ENCODE data around the gene SPTLC3.

- TF ChIP-seq, protein P1, sequence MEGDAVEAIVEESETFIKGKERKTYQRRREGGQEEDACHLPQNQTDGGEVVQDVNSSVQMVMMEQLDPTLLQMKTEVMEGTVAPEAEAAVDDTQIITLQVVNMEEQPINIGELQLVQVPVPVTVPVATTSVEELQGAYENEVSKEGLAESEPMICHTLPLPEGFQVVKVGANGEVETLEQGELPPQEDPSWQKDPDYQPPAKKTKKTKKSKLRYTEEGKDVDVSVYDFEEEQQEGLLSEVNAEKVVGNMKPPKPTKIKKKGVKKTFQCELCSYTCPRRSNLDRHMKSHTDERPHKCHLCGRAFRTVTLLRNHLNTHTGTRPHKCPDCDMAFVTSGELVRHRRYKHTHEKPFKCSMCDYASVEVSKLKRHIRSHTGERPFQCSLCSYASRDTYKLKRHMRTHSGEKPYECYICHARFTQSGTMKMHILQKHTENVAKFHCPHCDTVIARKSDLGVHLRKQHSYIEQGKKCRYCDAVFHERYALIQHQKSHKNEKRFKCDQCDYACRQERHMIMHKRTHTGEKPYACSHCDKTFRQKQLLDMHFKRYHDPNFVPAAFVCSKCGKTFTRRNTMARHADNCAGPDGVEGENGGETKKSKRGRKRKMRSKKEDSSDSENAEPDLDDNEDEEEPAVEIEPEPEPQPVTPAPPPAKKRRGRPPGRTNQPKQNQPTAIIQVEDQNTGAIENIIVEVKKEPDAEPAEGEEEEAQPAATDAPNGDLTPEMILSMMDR (IDR thresholded peaks at IDR 0.05; ENCODE audit: insufficient read depth, low read length), result no peak
- TF ChIP-seq GABPA (IDR thresholded peaks at IDR 0.05; ENCODE audit: low read depth), result no peak
Measured at GRCh38 chr20:13034936-13035335, 26.2 kb downstream of the SPTLC3 start.

Data from HL-60 (cell line).